GOT3 (cell line): ENCODE data around the gene ABHD4.
"Not testable (repeated sequence)": the region's sequence is repeated elsewhere in the genome, so short reads cannot be mapped to it uniquely, and the experiment has no call there.

Experiments
- DNase-seq: peaks from one replicate; lab custom pipeline; 2025; ENCODE audit warnings: mixed read lengths; lab: John Stamatoyannopoulos, UW

The ABHD4 gene

DNA sequence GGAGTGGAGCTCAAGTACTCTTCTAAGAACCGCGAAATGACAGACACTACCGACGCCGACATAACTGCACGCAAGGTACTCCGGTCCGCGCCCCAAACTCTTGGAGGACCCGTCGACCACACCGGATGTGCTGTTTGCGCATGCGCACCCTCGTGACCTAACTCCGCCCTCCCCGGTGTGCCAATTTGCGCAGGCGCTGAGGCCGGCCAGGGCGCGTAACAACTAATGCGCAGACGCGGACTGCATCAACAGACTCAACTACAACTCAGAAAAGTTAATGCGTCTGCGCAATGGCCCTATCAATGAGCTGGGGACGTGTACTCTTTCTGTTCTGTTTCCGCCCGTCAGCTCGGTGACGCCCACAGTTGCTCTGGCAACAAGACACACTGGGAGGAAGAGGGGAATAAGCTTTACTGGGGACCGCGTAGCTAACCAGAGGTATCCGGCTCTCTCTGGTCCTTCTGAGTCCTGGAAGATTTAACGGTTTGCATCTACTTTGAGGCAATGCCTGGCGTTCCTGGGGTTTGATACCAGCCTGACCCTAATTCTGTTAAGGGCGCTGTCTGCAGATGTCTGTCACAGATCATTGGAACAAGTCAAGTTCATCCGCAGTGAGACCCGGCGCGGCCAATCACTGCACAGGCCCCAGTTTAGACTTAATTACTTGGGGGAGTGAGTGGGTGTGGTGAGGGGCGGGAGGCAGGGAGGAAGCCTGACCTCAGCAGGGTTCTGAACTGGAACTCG, 8.8 kb upstream of the ABHD4 start, which contains the start of gene DAD1:
DAD1 (minus strand) TSS at position 129 of the 744 bp plus-strand sequence; CDS start at position 62, 67 bp downstream.
- peak; percentile 92 for DNase-seq

DNA sequence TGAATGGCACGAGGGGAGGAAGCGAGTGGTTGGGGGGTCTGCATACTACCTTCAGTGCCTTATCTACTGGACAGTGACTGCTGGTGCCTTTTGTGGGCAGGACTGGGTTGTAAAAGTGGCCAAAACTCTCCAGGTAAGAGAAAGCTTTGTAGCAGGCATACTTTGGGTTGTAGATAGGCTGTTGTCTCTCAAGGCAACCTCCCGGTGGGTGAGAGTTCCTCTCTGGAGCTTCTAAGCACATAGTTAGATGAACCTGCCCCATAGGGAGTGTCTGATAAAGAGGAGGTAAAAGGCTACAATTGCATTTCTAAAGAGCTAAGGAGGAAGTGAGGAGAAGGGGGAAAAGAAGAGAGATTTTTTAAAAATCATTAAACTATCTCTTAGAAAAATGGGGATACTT, 4.9 kb upstream of the ABHD4 start:
- DNase-seq, result no peak

DNA sequence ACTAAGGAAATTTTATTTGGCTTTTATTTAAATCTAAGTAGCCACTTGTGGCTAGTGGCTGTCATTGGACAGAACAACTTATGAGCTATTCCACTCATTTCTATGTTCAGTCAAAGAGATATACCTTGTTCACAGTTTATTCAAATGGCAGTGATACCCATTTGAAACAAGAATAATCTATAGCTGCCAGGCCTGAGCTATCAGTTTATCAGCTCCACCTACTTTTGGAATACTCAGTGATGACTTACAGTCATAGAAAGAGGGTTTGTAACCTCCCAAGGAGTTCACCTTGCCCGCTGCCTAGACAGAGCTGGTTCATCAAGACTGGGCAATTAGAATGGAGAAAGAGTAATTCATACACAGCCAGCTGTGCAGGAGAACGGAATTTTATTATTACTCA, 4.5 kb upstream of the ABHD4 start:
- DNase-seq, result no peak

DNA sequence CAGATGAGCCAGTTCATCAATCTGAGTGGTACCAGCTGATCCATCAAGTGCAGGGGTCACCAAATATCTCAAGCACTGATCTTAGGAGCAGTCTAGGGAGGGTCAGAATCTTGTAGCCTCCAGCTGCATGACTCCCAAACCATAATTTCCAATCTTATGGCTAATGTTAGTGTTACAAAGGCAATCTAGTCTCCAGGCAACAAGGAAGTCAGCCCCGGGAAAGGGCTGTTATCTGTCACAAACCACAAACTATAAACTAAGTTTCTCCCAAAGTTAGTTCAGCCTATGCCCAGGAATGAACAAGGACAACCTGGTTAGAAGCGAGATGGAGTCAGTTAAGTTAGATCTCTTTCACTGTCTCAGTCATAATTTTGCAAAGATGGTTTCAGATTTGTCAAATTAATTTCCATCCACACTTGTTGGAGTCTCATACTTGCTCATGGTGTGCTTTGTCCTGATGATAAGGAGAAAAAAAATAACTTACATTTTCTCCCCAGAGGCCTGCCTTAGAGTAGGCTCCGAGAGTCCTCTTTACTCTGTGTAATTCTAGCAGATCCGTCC, 3.9 kb upstream of the ABHD4 start:
- DNase-seq, result no peak

DNA sequence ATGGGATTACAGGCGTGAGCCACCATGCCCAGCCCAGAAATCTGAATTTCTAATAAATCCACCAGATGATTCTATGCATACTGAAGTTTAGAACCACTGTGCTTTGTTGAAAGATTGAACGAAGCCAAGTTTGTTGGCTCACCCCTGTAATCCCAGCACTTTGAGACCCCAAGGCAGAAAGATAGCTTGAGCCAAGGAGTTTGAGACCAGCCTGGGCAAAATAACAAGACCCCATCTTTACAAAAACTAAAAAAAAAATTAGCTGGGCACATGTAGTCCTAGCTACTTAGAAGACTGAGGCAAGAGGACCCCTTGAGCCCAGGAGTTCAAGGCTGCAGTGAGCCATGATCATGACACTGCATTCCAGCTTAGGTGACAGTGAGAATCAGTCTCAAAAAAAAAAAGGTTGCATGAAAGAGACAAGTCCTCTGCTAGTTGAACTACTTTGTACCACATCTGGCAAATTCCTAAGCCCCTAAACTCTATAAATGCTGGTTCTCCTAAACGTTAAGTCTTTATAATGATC, 1.7 kb upstream of the ABHD4 start:
- no peak for DNase-seq

DNA sequence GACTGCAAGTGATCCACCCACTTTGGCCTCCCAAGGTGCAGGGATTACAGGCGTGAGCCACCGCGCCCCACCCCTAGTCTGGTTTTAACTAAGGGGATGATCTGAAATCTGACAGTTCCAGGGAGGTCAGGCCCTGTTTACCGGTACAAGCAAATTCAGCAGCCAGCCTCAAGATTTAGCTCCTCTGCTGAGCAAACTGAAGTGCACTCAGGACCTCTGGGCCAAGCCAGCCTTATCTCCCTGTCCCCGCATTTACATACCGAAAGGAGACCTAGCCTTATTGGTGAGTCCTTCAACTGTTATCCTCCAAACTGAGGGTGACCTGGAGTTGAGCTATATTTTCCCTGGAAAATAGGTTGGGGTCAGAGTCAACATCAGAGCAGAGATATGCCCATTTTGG, 835 bp upstream of the ABHD4 start:
- no peak for DNase-seq

DNA sequence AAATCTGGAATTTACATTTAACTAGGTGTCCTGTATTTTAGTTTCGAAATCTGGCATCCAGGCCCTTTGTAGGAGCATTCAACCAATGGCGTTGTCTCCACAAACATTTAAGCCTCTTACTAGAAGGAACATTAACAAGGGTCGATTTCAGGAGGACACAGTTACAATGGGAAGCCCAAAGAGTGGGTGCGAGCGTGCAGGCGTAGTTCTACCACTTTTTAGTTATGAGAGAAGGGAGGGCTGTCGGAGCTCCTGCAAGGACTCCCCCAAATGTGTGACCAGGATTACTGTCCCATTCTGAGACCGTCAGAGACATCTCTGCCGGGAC, 365 bp upstream of the ABHD4 start:
- no peak for DNase-seq

DNA sequence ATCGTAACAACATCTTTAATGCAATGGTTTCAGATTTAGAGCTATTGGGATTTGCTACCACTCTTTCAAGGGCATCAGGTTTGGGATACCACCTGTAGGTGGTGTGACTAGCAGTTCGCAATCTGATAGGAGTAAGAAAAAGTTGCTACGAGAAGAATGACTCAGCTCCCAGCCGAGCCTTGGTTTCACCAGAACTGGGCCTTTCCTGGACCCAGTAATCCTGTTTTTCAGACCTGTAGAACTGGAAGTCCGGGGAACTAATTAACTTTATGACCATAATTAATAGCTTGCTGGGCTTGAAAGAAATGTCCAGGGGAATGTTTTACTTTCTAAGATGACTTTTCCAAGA, 770 bp downstream of the ABHD4 start:
- no peak for DNase-seq

DNA sequence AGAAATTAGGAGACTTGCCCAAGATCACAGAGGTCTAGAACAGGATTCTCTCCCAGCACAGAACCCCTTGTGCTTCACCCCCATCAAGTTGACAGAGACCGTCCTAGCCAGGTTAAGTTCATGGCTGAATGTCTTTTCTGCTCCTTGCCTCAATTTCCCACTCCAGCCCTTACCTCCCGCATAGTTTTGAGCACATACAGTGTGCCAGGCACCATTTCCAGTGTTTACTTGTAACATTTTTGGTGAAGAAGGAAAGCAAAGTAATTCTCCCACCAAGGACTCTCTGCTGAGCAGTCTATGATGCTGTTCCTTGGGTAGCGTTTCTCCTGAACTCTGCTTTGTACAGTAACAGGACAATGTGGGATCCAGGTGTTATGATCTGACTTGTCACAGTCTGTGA, 1.2 kb downstream of the ABHD4 start:
- no peak for DNase-seq

DNA sequence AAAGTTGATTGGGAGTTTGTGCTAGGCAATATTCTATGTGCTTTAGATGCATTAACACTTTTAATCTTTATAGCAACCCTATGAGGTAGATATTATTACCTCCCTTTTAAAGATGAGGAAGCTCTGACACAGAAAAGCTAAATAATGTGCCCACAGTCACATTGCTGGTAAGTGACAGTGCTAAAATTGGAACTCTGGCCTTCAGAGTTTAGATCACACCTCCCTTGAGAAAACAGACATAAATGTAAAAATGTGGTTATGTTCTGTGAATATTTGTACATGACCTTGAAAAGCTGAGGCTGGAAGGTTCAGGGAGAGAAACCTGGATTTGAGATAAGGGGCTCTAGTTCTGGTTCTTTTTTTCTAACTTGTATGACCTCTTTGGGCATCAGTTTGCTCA, 1.9 kb downstream of the ABHD4 start:
- DNase-seq, result no peak

DNA sequence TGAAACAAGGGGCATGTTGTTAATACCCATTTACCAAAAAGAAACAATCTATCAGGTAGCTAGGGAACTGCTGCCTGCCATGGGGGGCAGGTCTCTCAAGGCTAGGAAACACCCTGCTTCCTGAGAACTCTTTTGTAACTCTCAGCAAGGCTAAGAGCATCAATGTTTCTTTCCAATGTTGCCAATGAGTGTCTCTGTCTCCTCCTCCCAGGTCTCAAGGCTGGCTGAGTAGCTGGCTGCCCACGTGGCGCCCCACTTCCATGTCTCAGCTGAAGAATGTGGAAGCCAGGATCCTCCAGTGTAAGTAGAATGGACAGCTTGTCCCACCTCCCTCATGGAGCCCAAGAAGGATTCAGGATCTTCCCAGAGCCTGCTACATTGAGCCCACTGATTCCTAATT, 3.4 kb downstream of the ABHD4 start:
- no peak for DNase-seq

DNA sequence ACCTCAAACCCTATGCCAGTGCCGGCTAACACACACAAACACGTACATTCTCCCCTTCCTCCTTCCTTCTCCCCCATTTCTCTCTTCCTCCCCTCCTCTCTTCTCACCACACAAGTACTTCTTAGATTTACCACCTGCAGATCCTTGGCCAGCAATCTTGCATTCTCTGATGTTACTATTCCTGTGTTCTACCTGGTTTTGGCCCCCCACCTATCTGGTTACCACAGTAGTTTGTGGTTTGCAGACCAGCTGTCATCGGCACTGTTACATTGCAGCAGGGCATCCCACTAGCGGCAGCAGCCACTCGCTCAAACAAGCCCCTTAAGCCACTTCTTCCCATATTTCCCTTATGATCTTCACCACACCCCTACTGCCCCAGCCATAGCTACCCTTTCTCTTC, 3.9 kb downstream of the ABHD4 start:
- no peak for DNase-seq

DNA sequence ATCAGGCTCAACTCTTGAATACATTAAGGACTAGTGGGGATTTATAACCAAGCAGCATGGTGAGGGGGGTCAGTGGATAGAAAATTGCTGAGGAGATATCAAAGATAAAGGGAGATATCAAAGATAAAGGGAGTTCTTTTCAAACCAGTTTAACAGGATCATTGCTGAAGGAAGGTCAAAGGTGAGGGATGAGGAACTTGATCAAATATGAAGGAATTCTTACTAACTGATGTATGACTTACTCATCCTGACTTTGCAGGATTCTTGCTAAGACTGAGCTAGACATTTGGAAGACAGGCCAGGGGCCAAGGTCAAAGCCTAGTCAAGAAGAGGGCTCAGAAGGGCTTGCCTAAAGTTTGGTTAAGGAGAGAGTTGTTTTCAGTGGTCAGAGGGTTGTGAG, 4.8 kb downstream of the ABHD4 start:
- DNase-seq, result no peak

DNA sequence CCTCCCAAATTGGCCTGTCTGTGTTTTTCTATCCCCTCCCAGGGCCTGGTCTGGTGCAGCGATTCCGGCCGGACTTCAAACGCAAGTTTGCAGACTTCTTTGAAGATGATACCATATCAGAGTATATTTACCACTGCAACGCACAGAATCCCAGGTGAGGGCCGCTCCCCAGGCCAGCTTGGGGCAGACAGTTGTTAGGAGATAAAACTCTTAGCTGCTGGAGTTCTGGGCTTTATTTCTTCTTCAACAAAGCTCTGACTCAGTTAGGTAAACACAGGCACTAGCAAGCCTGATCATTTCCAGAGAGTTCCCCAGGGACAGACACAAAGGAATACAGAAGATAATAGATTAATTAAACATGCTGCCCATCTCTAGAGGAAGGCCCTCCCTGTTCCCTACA, 8.3 kb downstream of the ABHD4 start:
- no peak for DNase-seq

DNA sequence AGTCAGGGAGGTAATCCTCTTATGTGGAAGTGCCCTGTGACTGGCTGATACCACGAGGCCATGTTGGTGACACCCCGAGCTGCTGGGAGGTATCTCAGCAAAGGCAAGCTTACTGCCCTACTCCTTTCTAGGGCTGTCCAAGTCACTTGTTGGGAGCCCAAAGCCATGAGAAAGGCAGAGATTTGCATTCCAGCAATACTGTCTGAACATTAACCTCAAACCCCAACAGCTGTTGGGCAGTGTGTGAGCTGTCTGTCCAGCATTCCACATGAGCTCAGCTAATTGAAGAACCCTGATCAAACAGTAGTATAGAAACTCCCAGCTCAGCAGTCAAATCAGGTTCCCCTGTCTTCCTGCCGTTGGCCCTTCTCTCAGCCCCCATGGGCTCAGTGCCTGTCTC, 9.2 kb downstream of the ABHD4 start:
- DNase-seq, result no peak

DNA sequence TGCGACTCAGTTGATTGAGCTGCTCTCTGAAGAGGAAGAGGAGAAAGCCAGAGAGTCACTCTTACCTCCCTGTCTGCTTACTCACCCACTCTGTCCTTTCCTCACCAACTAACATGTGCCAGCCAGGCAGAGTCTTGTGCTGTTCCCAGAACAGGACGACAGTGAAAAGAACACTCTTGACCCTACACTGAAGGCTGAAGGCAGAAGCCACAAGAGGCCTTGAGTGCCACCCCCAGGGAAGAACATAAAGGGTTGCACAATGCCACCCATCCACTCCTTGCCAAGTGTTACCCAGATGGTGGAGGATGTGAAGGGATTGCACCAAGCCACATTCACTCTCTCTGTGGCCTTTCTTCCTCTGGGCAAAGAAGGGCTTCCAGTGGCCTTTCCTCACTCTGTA, 12.8 kb downstream of the ABHD4 start:
- DNase-seq, result no peak

DNA sequence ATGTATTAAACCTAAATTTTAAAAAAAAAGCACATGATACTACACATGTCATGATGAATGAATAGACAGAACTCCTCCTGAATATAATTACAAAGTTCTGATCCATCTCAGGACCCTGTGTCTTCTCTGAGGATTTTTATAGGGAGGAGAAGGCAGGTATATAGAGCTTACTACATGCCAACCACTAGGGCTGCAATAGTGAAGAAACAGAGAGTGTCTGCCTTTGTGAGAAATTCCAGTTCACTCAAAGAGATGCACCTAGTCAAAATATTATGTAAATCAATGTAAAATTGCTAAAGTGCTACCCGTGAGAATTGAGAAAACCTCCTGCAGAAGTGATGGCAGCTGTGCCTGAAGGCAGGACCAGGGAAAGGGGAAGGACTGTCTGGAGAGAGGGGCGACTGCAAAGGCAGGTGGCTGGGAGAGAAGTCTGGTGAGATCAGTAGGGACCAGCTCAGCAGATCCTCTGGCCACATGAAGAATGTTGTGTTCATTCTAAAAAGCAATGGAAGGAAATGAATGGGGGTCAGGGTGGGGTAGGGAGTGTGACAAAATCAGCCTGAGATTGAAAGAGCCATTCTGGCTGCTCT, 15.1 kb downstream of the ABHD4 start:
- DNase-seq, result no peak

DNA sequence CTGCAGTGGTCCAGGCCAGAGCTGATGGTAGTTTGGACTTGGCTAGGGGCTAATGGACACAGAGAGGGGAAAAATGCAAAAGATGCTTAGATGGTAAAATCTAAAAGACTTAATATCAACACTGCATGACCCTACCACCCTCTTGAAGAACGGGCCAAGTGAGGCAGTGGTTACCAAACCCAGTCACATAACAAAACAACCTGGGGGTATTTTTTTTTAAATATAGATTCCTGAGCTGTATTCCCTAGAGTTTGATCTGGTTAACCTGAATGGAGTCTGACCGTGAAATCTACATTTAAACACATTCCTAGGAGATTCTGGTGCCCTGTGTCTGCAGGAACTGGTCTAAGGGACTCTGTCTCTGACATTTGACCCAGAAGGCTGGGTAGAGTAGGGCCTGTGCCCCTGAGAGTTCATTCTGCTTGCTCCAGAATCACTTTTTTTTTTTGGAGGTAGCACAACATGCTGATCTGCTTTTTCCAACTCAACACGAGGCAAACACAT, 15.7 kb downstream of the ABHD4 start:
- DNase-seq, result no peak

DNA sequence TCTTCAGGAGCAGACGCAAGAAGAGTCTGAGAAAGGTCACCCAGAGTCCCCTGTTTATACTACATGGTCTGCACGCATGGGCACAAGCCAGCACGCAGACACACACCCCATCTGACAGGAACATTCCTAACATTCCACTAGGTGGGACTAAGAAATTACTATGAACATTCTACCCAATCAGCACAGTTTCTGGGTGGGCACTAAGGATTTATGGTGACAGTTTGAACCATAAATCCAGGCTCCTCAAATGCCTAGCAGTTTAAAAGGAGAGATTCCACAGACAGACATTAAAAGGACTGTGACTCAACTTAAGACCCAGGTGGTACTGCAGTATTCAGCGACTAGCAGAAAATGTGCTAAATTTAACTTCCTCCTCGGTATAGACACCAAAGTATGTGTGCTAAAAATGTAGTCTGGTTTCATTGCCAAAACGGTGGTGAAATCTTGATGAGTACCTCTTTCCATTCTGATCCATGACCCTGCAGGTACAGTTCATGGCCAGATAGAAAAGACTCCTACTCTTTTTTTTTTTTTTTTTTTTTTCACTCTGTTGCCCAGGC, 16.2 kb downstream of the ABHD4 start:
- DNase-seq, result no peak

DNA sequence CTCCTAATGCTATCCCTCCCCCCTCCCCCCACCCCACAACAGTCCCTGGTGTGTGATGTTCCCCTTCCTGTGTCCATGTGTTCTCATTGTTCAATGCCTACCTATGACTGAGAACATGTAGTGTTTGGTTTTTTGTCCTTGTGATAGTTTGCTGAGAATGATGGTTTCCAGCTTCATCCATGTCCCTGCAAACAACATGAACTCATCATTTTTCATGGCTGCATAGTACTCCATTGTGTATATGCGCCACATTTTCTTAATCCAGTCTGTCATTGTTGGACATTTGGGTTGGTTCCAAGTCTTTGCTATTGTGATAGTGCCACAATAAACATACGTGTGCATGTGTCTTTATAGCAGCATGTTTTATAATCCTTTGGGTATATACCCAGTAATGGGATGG, 17.7 kb downstream of the ABHD4 start:
- DNase-seq, result not testable (repeated sequence)

DNA sequence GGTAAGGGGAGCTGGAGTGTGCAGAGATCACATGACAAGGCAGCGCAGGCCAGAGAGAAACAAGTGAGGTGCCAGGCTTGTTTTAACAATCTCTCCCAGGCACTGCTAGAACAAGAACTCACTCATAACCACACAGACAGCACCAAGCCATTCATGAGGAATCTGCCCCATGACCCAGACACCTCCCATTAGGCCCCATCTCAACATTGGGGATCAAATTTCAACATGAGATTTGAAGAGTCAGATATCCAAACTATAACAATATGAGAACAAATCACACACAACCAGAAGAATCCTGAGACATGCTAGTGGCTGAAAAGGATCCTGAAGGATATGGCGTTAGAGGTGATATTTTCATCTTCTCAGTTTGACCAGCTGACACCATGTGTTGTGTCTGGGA, 24.2 kb downstream of the ABHD4 start:
- no peak for DNase-seq

DNA sequence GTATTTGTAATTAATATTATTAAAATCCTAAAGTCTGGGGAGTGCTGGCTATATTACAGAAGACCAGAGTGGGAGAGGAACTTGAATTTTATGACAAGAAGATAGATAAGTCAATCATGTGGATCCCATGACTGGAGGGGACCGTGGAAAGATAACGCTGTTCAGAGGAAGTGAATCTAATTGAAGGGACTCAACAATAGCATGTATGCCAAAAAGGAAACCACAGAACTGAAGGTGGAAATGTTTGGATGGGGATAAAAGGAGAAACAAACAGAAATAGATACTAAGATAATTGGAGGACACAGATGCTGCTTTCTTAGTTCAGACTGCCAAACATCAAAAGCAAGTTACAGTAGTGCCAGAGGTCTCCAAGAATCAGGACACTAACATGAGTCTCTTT, 24.9 kb downstream of the ABHD4 start:
- DNase-seq, result no peak

DNA sequence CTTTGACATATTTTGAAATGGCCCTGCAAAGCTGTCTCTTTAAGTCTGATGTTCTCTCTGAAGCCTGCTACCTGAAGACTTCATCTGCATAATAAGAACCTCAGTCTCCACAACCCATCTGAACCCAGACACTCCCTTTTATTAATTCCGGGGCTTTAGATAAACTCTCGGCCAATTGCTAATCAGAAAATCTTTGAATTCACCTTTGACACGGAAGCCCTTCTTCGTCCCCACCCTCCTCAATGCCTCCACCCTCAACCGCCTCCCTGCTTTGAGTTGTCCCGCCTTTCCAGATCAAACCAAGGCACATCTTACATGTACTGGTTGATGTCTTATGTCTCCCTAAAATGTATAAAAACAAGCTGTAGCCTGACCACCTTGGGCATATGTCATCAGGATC, 28.5 kb downstream of the ABHD4 start:
- DNase-seq, result no peak
